Measurements from ENCODE around the gene LLPH. TPM values are rescaled to one million over a fixed set of nuclear protein-coding genes. Genes with fewer than 3 reads are reported as not detected.

The LLPH gene
- total RNA-seq, 1 experiment from 2014 or later = 45.6 TPM

DNA sequence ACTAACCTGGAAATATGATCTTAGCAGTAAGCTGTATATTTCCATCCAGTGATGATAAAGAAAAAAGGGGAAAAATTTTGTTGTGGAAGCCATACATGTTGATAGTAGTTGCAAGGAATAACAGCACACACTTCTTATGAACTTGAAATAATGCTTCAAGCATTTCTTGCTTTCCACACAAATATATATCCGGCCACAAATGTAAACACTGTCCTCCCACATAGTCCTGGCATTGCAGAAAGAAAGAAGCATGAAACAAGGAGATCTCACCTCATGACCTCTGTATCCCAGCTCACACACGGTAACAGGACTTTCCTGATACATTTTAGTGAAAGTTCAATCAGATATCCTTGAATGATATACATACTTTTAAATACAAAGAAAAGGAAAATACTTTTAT lies 56.0 kb downstream of the LLPH start:
- Histone ChIP-seq H3K79me2 (ENCODE audit: insufficient read depth, low read length) (no peaks in the 10 kb centered on the region), H4K20me1 (ENCODE audit: insufficient read depth) (no peaks in the 10 kb centered on the region), H3K4me1 (ENCODE audit: control insufficient read depth in 1 of 2, insufficient read depth in 2 of 2, low read length in 2 of 2) (no peaks in the 10 kb centered on the region), H3K27me3 (ENCODE audit: insufficient read depth, low read length) (no peaks in the 10 kb centered on the region; the same call in 1 of the 2 replicates), H3K9me2 (ENCODE audit: insufficient read depth) (no peaks in the 10 kb centered on the region), H3K4me3 (replicated peaks in 1 of 2; ENCODE audit: low read depth in 1 of 2, low read length in 2 of 2) (no peak overlapping the region), H3K27ac (ENCODE audit: low read depth, low read length) (no peak overlapping the region), H3K9me3 (ENCODE audit: control insufficient read depth in 1 of 2, insufficient read depth in 1 of 2, low read depth in 1 of 2, low read length in 2 of 2) (no peaks in the 10 kb centered on the region), H3K36me3 (ENCODE audit: control insufficient read depth in 1 of 2, insufficient read depth in 2 of 2, low read length in 2 of 2) (no peaks in the 10 kb centered on the region), H3K9ac (ENCODE audit: low read length) (no peak overlapping the region), H3K4me2 (ENCODE audit: low read length) (no peak overlapping the region), H2AFZ (ENCODE audit: low read depth, low read length, poor library complexity, severe bottlenecking) (no peak overlapping the region)
- ATAC-seq = no peak
- TF ChIP-seq SIN3A (IDR thresholded peaks at IDR 0.05; ENCODE audit: low read depth) (no peak), EGR1 (IDR thresholded peaks at IDR 0.05; ENCODE audit: low read depth) (no peak), RAD21 (IDR thresholded peaks at IDR 0.05; ENCODE audit: low read depth) (no peak), YY1 (IDR thresholded peaks at IDR 0.05; ENCODE audit: extremely low read depth, insufficient replicate concordance, low read depth, low read length) (no peak), ZFX (IDR thresholded peaks at IDR 0.05) (no peak), TCF7L2 (IDR thresholded peaks at IDR 0.05; ENCODE audit: borderline replicate concordance, extremely low read depth, insufficient read depth, insufficient read length) (no peak), ELF1 (IDR thresholded peaks at IDR 0.05; ENCODE audit: borderline replicate concordance, low read depth) (no peak), JUND (IDR thresholded peaks at IDR 0.05) (no peak), SP1 (IDR thresholded peaks at IDR 0.05; ENCODE audit: low read depth) (no peak), POLR2AphosphoS5 (IDR thresholded peaks at IDR 0.05; ENCODE audit: low read depth, low read length) (no peak)
- TF ChIP-seq, protein P1, sequence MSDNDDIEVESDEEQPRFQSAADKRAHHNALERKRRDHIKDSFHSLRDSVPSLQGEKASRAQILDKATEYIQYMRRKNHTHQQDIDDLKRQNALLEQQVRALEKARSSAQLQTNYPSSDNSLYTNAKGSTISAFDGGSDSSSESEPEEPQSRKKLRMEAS (IDR thresholded peaks at IDR 0.05) = no peak
- TF ChIP-seq, protein P2, sequence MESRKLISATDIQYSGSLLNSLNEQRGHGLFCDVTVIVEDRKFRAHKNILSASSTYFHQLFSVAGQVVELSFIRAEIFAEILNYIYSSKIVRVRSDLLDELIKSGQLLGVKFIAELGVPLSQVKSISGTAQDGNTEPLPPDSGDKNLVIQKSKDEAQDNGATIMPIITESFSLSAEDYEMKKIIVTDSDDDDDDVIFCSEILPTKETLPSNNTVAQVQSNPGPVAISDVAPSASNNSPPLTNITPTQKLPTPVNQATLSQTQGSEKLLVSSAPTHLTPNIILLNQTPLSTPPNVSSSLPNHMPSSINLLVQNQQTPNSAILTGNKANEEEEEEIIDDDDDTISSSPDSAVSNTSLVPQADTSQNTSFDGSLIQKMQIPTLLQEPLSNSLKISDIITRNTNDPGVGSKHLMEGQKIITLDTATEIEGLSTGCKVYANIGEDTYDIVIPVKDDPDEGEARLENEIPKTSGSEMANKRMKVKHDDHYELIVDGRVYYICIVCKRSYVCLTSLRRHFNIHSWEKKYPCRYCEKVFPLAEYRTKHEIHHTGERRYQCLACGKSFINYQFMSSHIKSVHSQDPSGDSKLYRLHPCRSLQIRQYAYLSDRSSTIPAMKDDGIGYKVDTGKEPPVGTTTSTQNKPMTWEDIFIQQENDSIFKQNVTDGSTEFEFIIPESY (IDR thresholded peaks at IDR 0.05; ENCODE audit: extremely low read depth, insufficient replicate concordance, low read length) = no peak
- TF ChIP-seq, protein P3, sequence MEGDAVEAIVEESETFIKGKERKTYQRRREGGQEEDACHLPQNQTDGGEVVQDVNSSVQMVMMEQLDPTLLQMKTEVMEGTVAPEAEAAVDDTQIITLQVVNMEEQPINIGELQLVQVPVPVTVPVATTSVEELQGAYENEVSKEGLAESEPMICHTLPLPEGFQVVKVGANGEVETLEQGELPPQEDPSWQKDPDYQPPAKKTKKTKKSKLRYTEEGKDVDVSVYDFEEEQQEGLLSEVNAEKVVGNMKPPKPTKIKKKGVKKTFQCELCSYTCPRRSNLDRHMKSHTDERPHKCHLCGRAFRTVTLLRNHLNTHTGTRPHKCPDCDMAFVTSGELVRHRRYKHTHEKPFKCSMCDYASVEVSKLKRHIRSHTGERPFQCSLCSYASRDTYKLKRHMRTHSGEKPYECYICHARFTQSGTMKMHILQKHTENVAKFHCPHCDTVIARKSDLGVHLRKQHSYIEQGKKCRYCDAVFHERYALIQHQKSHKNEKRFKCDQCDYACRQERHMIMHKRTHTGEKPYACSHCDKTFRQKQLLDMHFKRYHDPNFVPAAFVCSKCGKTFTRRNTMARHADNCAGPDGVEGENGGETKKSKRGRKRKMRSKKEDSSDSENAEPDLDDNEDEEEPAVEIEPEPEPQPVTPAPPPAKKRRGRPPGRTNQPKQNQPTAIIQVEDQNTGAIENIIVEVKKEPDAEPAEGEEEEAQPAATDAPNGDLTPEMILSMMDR (IDR thresholded peaks at IDR 0.05 in 2 of 3, conservative IDR thresholded peaks at IDR 0.05 in 1 of 3; ENCODE audit: borderline replicate concordance in 1 of 3, insufficient read depth in 1 of 3, low read depth in 2 of 3, low read length in 2 of 3) = no peak
- TF ChIP-seq, protein P4, sequence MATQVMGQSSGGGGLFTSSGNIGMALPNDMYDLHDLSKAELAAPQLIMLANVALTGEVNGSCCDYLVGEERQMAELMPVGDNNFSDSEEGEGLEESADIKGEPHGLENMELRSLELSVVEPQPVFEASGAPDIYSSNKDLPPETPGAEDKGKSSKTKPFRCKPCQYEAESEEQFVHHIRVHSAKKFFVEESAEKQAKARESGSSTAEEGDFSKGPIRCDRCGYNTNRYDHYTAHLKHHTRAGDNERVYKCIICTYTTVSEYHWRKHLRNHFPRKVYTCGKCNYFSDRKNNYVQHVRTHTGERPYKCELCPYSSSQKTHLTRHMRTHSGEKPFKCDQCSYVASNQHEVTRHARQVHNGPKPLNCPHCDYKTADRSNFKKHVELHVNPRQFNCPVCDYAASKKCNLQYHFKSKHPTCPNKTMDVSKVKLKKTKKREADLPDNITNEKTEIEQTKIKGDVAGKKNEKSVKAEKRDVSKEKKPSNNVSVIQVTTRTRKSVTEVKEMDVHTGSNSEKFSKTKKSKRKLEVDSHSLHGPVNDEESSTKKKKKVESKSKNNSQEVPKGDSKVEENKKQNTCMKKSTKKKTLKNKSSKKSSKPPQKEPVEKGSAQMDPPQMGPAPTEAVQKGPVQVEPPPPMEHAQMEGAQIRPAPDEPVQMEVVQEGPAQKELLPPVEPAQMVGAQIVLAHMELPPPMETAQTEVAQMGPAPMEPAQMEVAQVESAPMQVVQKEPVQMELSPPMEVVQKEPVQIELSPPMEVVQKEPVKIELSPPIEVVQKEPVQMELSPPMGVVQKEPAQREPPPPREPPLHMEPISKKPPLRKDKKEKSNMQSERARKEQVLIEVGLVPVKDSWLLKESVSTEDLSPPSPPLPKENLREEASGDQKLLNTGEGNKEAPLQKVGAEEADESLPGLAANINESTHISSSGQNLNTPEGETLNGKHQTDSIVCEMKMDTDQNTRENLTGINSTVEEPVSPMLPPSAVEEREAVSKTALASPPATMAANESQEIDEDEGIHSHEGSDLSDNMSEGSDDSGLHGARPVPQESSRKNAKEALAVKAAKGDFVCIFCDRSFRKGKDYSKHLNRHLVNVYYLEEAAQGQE (IDR thresholded peaks at IDR 0.05; ENCODE audit: low read depth) = no peak
- DNase-seq (ENCODE audit: low read depth, low spot score) = no peak
- CTCF ChIA-PET = no interaction called here
- POLR2A ChIA-PET = interaction anchor here (0.6 kb wide), 1 partner anchor 10 kb away, joined by 3 read pairs; no protein-coding TSS in a partner anchor
- no TSS peak for BruUV-seq (replicated peaks)
- RAD21 ChIA-PET (ENCODE audit: low non-redundant PET in 1 of 2, low total read pairs in 2 of 2, uncharacterized antibody in 2 of 2, unreplicated experiment in 2 of 2) = no interaction called here
- intact Hi-C loops (cut with micrococcal nuclease) = no loop called here

All from HCT116 (cell line).